SK-N-MC (cell line): ENCODE measurements around the gene FMC1.

Experiments
- EZH2 ChIP-seq: fragments of 200-600 bp; sonication (generic); IDR thresholded peaks from one replicate; pipeline ENCODE4 v1.6.1; 2017; ENCODE audit warnings: antibody characterized with exemption
- FOXP2 ChIP-seq: optimal IDR thresholded peaks from 2 replicates; pipeline ENCODE3; 2011; ENCODE audit warnings: mild to moderate bottlenecking, moderate library complexity; ENCODE audit not compliant: insufficient read depth; ENCODE audit errors: extremely low read length, control extremely low read depth
- POLR2AphosphoS5 ChIP-seq: IDR thresholded peaks from 2 replicates; pipeline ENCODE4 v1.6.1; 2012; ENCODE audit warnings: mild to moderate bottlenecking, low read depth, low read length, borderline replicate concordance

DNA sequence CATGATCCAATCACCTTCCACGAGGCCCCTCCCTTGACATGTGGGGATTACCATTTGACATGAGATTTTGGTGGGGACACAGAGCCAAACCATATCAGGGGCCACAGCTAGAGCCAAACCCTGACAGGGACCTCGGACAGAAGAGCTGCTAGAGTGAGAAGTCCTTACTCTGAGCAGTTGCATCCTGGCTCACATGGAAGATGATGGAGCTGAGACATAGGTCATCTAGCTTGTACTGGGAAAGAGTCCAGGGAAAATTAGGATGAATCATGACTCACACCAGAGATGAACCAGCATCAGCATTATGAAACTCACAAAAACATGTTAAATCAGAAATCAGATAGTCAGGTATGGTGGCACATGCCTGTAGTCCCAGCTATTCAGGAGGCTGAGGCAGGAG is 12.8 kb upstream of the FMC1 start:
- TF ChIP-seq POLR2AphosphoS5 (no peak), EZH2 (no peak), FOXP2 (no peak)
